ENCODE measurements around the gene NECAB3. TPM values are rescaled to one million over a fixed set of nuclear protein-coding genes. Genes with fewer than 3 reads are reported as not detected.
A peak's percentile ranks its signal among the peaks of the same experiment; 100 is the strongest.

The NECAB3 gene
- total RNA-seq, 2 donors from 2014 or later, result 142 to 156 TPM

DNA sequence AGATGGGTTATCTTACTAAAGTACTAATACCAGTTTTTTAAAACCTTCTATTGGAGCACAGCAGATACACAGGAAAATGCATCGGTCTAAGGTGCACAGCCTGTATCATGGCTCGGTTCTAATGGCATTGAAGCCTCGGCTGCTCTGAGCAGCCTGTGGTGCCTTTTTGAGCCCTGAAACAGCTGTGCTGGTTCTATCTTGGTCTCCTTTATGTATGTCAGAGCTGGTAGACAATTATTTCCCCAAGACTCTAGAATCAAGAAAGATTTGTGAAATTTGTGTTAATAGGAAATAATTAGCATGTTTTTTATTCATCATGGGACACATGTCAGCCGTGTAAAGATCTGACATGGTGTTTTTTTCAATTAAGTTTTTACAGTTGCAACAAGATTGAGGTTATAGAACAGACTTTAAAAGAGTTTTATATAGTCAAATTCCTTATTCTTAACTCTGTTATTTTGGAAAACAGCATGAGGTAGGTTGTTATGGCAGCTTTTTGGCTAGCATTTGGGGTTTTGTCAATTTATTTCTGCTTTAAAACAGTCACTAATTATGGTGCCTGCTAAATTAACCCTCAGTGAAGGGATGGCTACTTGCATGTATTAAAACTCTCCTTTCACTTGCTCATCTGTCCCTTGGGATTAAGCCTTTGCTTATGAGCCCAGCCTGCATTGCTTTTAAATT lies 52.4 kb downstream of the NECAB3 start:
- H3K4me1 ChIP-seq (replicated peaks), result no peaks in the 10 kb centered on the region
- peaks cover 6 to 7% of the 10 kb centered on the region in 2 donors for H3K36me3 ChIP-seq
- no peak overlapping the region for H3K4me3 ChIP-seq
- no peak for DNase-seq (ENCODE audit: low spot score)
- H3K27ac ChIP-seq, result peak overlapping the region in 1 of 2 donors; percentile 65
- no peaks in the 10 kb centered on the region for H3K27me3 ChIP-seq (replicated peaks; ENCODE audit: insufficient read depth)
- WGBS, result 89% methylated on average over 4 of the region's 4 CpGs
- no peak for TF ChIP-seq POLR2A (IDR thresholded peaks at IDR 0.05)
- TF ChIP-seq POLR2AphosphoS5 (IDR thresholded peaks at IDR 0.05), result no peak
- TF ChIP-seq, protein P1, sequence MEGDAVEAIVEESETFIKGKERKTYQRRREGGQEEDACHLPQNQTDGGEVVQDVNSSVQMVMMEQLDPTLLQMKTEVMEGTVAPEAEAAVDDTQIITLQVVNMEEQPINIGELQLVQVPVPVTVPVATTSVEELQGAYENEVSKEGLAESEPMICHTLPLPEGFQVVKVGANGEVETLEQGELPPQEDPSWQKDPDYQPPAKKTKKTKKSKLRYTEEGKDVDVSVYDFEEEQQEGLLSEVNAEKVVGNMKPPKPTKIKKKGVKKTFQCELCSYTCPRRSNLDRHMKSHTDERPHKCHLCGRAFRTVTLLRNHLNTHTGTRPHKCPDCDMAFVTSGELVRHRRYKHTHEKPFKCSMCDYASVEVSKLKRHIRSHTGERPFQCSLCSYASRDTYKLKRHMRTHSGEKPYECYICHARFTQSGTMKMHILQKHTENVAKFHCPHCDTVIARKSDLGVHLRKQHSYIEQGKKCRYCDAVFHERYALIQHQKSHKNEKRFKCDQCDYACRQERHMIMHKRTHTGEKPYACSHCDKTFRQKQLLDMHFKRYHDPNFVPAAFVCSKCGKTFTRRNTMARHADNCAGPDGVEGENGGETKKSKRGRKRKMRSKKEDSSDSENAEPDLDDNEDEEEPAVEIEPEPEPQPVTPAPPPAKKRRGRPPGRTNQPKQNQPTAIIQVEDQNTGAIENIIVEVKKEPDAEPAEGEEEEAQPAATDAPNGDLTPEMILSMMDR (IDR thresholded peaks at IDR 0.05), result no peak
- H3K9me3 ChIP-seq, result no peaks in the 10 kb centered on the region
- intact Hi-C loops (cut with DNase I), result no loop called here

DNA sequence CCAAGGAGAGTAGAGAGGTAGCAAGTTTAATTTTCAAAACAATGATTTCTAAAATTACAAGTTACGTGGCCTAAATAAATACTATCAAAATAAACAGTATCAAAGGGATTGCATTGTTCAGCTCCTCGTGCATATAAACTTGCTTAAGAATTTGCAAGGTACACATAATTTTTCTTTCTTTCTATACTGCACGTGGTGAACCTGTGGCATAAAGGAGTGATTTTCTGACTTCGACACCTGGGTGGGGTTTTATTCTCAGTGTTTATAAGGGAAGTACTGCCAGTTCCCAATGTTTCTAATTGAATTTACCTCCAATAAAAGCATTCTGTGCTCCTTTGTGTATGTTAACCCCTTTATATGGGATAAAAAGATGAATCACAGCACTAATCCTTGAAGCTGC lies 62.2 kb downstream of the NECAB3 start:
- Histone ChIP-seq H3K4me3 (no peak overlapping the region), H3K9me3 (no peaks in the 10 kb centered on the region), H3K27me3 (replicated peaks; ENCODE audit: insufficient read depth) (no peaks in the 10 kb centered on the region), H3K4me1 (replicated peaks) (peaks cover 4% of the 10 kb centered on the region), H3K27ac (peak overlapping the region in 1 of 2 donors; percentile 62), H3K36me3 (peaks cover 0 to 2% of the 10 kb centered on the region in 2 donors)
- peak; percentile 33 for DNase-seq (ENCODE audit: low spot score)
- peak; percentile 85 for TF ChIP-seq POLR2AphosphoS5 (IDR thresholded peaks at IDR 0.05)
- no peak for TF ChIP-seq POLR2A (IDR thresholded peaks at IDR 0.05)
- TF ChIP-seq, protein P1 (IDR thresholded peaks at IDR 0.05), result no peak
- WGBS, result 22% methylated on average over 4 of the region's 4 CpGs
- intact Hi-C loops (cut with DNase I), result no loop called here

DNA sequence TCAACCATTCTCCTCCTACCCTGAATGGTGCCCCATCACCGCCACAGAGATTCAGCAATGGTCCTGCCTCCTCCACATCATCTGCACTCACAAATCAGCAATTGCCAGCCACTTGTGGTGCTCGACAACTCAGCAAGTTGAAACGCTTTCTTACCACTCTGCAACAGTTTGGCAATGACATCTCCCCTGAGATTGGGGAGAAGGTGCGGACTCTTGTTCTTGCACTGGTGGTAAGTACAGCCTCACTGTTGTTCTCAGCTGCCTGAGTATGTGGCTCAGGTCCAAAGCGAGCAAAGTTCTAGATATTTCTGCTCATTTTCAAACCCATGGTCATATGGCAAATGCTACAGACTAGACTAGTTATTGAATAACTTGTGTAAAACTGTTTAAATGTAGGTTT lies 63.1 kb downstream of the NECAB3 start:
- Histone ChIP-seq H3K36me3 (peaks cover 0 to 2% of the 10 kb centered on the region in 2 donors), H3K27ac (peak overlapping the region in 1 of 2 donors; percentile 62), H3K9me3 (no peaks in the 10 kb centered on the region), H3K27me3 (replicated peaks; ENCODE audit: insufficient read depth) (no peaks in the 10 kb centered on the region), H3K4me1 (replicated peaks) (peaks cover 4% of the 10 kb centered on the region), H3K4me3 (no peak overlapping the region)
- TF ChIP-seq POLR2A (IDR thresholded peaks at IDR 0.05), result no peak
- TF ChIP-seq POLR2AphosphoS5 (IDR thresholded peaks at IDR 0.05), result no peak
- TF ChIP-seq, protein P1 (IDR thresholded peaks at IDR 0.05), result no peak
- 94% methylated on average over 5 of the region's 5 CpGs for WGBS
- intact Hi-C loops (cut with DNase I), result no loop called here
- no peak for DNase-seq (ENCODE audit: low spot score)

DNA sequence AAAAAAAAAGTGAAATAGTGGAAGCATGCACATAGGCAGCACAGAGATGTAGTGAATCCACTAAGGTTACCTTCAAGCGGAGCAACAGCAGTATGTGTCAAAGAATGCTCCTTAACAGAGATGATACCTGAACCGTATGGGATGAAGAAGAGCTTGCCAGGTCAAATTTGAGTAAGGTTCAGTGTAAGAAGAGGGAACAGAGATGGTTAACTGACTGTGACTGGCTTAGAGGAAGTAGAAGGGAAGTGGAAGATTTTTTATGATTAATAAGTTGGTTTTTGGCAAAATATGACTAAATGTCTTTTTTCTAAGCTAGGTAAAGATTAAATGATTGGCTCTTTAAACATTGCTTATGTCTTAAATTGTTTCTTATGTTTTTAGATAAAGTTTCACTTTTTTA lies 64.7 kb downstream of the NECAB3 start:
- Histone ChIP-seq H3K9me3 (no peaks in the 10 kb centered on the region), H3K4me1 (replicated peaks) (peaks cover 4% of the 10 kb centered on the region), H3K27me3 (replicated peaks; ENCODE audit: insufficient read depth) (no peaks in the 10 kb centered on the region), H3K36me3 (peaks cover 0 to 2% of the 10 kb centered on the region in 2 donors), H3K4me3 (no peak overlapping the region), H3K27ac (peak overlapping the region in 1 of 2 donors; percentile 62)
- no peak for DNase-seq (ENCODE audit: low spot score)
- intact Hi-C loops (cut with DNase I), result no loop called here
- no peak for TF ChIP-seq POLR2AphosphoS5 (IDR thresholded peaks at IDR 0.05)
- TF ChIP-seq POLR2A (IDR thresholded peaks at IDR 0.05), result no peak
- TF ChIP-seq, protein P1 (IDR thresholded peaks at IDR 0.05), result no peak
- WGBS, result 94% methylated on average over 2 of the region's 2 CpGs

Other genes with a start within 250 kb of the NECAB3 start
- gene SNTA1, start 230.7 kb downstream of the NECAB3 start, total RNA-seq, result 100 to 1,000 TPM in 1 of 2 donors, 10 to 100 TPM in 1; 25.4 to 128 TPM
- 10 to 100 TPM; 40.3 to 54.6 TPM for gene CBFA2T2, start 184.3 kb downstream of the NECAB3 start, total RNA-seq
- under 1 TPM; 0.14 to 0.91 TPM for gene C20orf144, start 12.1 kb downstream of the NECAB3 start, total RNA-seq
- 1 to 10 TPM; 7.9 to 8.5 TPM for gene ACTL10, start 7.5 kb downstream of the NECAB3 start, total RNA-seq
- gene E2F1, start 12.0 kb upstream of the NECAB3 start, total RNA-seq, result 10 to 100 TPM in 1 of 2 donors, 1 to 10 TPM in 1; 2.0 to 10.1 TPM
- gene PXMP4, start 45.9 kb upstream of the NECAB3 start, total RNA-seq, result 10 to 100 TPM; 13.3 to 25.5 TPM
- 1 to 10 TPM; 2.8 to 7.0 TPM for gene ZNF341, start 57.6 kb upstream of the NECAB3 start, total RNA-seq
- gene CHMP4B, start 136.9 kb upstream of the NECAB3 start, total RNA-seq, result 10 to 100 TPM; 75.7 to 85.8 TPM

Measured in prostate gland (tissue), 2 donors.